Lower leg skin (tissue), 4 donors: ENCODE data around the gene IGSF8. TPM values are rescaled to one million over a fixed set of nuclear protein-coding genes. Genes with fewer than 3 reads are reported as not detected.

ENCODE experiments used
- DNase-seq, 2 donors: peaks; one replicate each; pipeline ENCODE4 v3.0.0-alpha.2; 2019; ENCODE audit warnings: low spot score in 2 of 2
- H3K4me3 ChIP-seq: fragments of 200-600 bp; sonication (generic); 2 replicates; pipeline ENCODE4 v1.5.1; 2017; ENCODE audit warnings: mild to moderate bottlenecking, low read depth; ENCODE audit not compliant: poor library complexity, severe bottlenecking
- CTCF ChIP-seq, 3 donors: fragments of 450-650 bp; IDR thresholded peaks; one replicate each; pipeline ENCODE4 v1.5.1; 2016; ENCODE audit warnings: antibody characterized with exemption in 3 of 3, mild to moderate bottlenecking in 3 of 3, moderate library complexity in 2 of 3
- POLR2A ChIP-seq, 2 donors: fragments of 450-650 bp; IDR thresholded peaks; one replicate each; pipeline ENCODE4 v1.6.1; 2016 to 2017; ENCODE audit warnings: antibody characterized with exemption in 2 of 2, mild to moderate bottlenecking in 1 of 2, moderate library complexity in 1 of 2
- WGBS, 2 donors: methylation state at CpG; one replicate each; pipeline ENCODE4 v1.1.5; 2018; 5-methylcytosine and 5-hydroxymethylcytosine counted together
- intact Hi-C: fragments of 100-400 bp; cut with DNase I; formaldehyde crosslinking; loops from one replicate; pipeline ENCODE4 v1.15.0; 2023; ENCODE audit warnings: low total_unique reads
- total RNA-seq, 4 donors: library from RNA; depleted of rRNA; stranded (reverse); fragments of >200 nt; gene quantifications; one replicate each; pipeline ENCODE4 v1.1.0, GENCODE V29; 2016

The IGSF8 gene
- total RNA-seq, 4 donors from 2014 or later: 44.5 to 74.5 (median 54.9) TPM

GRCh38 chr1:160133990-160134770 lies 35.8 kb upstream of the IGSF8 start:
- intact Hi-C loops: no loop called here
- no peak for TF ChIP-seq CTCF (IDR thresholded peaks at IDR 0.05)
- TF ChIP-seq POLR2A (IDR thresholded peaks at IDR 0.05): no peak
- WGBS, 2 donors: 86 to 88% methylated on average over 9 of the region's 9 CpGs
- no peak for DNase-seq
- H3K4me3 ChIP-seq: no peak overlapping the region

GRCh38 chr1:160131803-160132565 lies 33.6 kb upstream of the IGSF8 start:
- intact Hi-C loops: no loop called here
- WGBS, 2 donors: 61 to 82% methylated on average over 8 of the region's 8 CpGs
- TF ChIP-seq CTCF (IDR thresholded peaks at IDR 0.05) (no peak), POLR2A (IDR thresholded peaks at IDR 0.05) (no peak)
- no peak for DNase-seq
- no peak overlapping the region for H3K4me3 ChIP-seq

GRCh38 chr1:160130939-160131338 lies 32.5 kb upstream of the IGSF8 start:
- DNase-seq: no peak
- no peak for TF ChIP-seq CTCF (IDR thresholded peaks at IDR 0.05)
- no peak for TF ChIP-seq POLR2A (IDR thresholded peaks at IDR 0.05)
- WGBS, 2 donors: 96 to 100% methylated on average over 1 of the region's 1 CpG
- no peak overlapping the region for H3K4me3 ChIP-seq
- intact Hi-C loops: no loop called here

GRCh38 chr1:160130486-160130885 lies 32.1 kb upstream of the IGSF8 start:
- TF ChIP-seq POLR2A (IDR thresholded peaks at IDR 0.05): no peak
- no peak for DNase-seq
- intact Hi-C loops: no loop called here
- no peak overlapping the region for H3K4me3 ChIP-seq
- WGBS, 2 donors: 81 to 85% methylated on average over 5 of the region's 5 CpGs

GRCh38 chr1:160129966-160130365 lies 31.5 kb upstream of the IGSF8 start:
- DNase-seq: no peak
- WGBS, 2 donors: 87 to 97% methylated on average over 10 to 11 of the region's 11 CpGs

More at GRCh38 chr1:160129966-160130365, 31.5 kb upstream of the IGSF8 start:
- intact Hi-C loops: no loop called here
- TF ChIP-seq CTCF (IDR thresholded peaks at IDR 0.05): no peak
- no peak for TF ChIP-seq POLR2A (IDR thresholded peaks at IDR 0.05)
- H3K4me3 ChIP-seq: no peak overlapping the region
